WTC11 (cell line): Measurements from ENCODE around the gene FGD6. TPM values are rescaled to one million over a fixed set of nuclear protein-coding genes. Genes with fewer than 3 reads are reported as not detected.

Experiments used
- ATAC-seq: fragments of 200-7000 bp; cut with Tn5 transposase; 2 replicates; pipeline ENCODE4 v1.10.0; 2021; ENCODE audit warnings: mild to moderate bottlenecking, moderate library complexity
- CTCF ChIA-PET: fragments of 300-600 bp; sonication (Branson Sonifier 250); formaldehyde crosslinking; loops from one replicate; lab custom pipeline; 2021; ENCODE audit warnings: antibody characterized with exemption; lab: Charles Lee
- POLR2A ChIA-PET: fragments of 350-600 bp; sonication (Branson Sonifier 250); formaldehyde crosslinking; loops from one replicate; lab custom pipeline; 2021; ENCODE audit warnings: antibody characterized with exemption; lab: Charles Lee
- DNase-seq: peaks from one replicate; pipeline ENCODE4 v3.0.0; 2021; ENCODE audit warnings: low spot score
- H3K27ac Mint-ChIP-seq: 2 replicates; pipeline ENCODE4 v1.8.0; 2021; ENCODE audit warnings: mixed read lengths
- H3K27me3 Mint-ChIP-seq: 2 replicates; pipeline ENCODE4 v1.8.0; 2021; ENCODE audit warnings: low read depth, mild to moderate bottlenecking, moderate library complexity, mixed read lengths
- H3K36me3 Mint-ChIP-seq: 2 replicates; pipeline ENCODE4 v1.8.0; 2021; ENCODE audit warnings: mixed read lengths
- H3K4me1 Mint-ChIP-seq: 2 replicates; pipeline ENCODE4 v1.8.0; 2022; ENCODE audit warnings: mixed read lengths
- H3K4me3 Mint-ChIP-seq: 2 replicates; pipeline ENCODE4 v1.8.0; 2021; ENCODE audit warnings: mild to moderate bottlenecking, moderate library complexity, mixed read lengths
- H3K9me3 Mint-ChIP-seq: 2 replicates; pipeline ENCODE4 v1.8.0; 2021; ENCODE audit warnings: mixed read lengths
- ATF1 ChIP-seq: sonication (generic); formaldehyde crosslinking; IDR thresholded peaks from 2 replicates; pipeline ENCODE4 v1.8.1; 2023; ENCODE audit warnings: mild to moderate bottlenecking, moderate library complexity, missing genetic modification reagents
- EMX1 ChIP-seq: fragments of 250-450 bp; sonication (Bioruptor Pico); IDR thresholded peaks from 2 replicates; pipeline ENCODE4 v1.8.0; 2021; ENCODE audit warnings: mild to moderate bottlenecking
- GABPB1 ChIP-seq: sonication (generic); formaldehyde crosslinking; IDR thresholded peaks from 2 replicates; pipeline ENCODE4 v1.8.1; 2023; ENCODE audit warnings: mild to moderate bottlenecking, missing genetic modification reagents
- PRRX2 ChIP-seq: fragments of 250-450 bp; sonication (Bioruptor Pico); IDR thresholded peaks from 2 replicates; pipeline ENCODE4 v1.8.0; 2021; ENCODE audit warnings: mild to moderate bottlenecking
- SMAD4 ChIP-seq: sonication (generic); formaldehyde crosslinking; IDR thresholded peaks from 2 replicates; pipeline ENCODE4 v1.8.0; 2022; ENCODE audit warnings: mild to moderate bottlenecking, missing genetic modification reagents
- SP1 ChIP-seq: sonication (generic); formaldehyde crosslinking; conservative IDR thresholded peaks from 2 replicates; pipeline ENCODE4 v1.8.1; 2022; ENCODE audit warnings: missing genetic modification reagents
- TP53 ChIP-seq: sonication (generic); formaldehyde crosslinking; IDR thresholded peaks from 2 replicates; pipeline ENCODE4 v1.8.1; 2023; ENCODE audit warnings: mild to moderate bottlenecking, missing genetic modification reagents
- ZNF121 ChIP-seq: sonication (generic); formaldehyde crosslinking; IDR thresholded peaks from 2 replicates; pipeline ENCODE4 v1.8.0; 2023; ENCODE audit warnings: missing genetic modification reagents
- ZNF232 ChIP-seq: sonication (generic); formaldehyde crosslinking; IDR thresholded peaks from 2 replicates; pipeline ENCODE4 v1.8.0; 2022; ENCODE audit warnings: mild to moderate bottlenecking, missing genetic modification reagents
- ZNF263 ChIP-seq: sonication (generic); formaldehyde crosslinking; IDR thresholded peaks from 2 replicates; pipeline ENCODE4 v1.8.1; 2022; ENCODE audit warnings: low read depth, mild to moderate bottlenecking, moderate library complexity, missing genetic modification reagents
- ZNF317 ChIP-seq: sonication (generic); formaldehyde crosslinking; IDR thresholded peaks from 2 replicates; pipeline ENCODE4 v1.8.1; 2023; ENCODE audit warnings: low read depth, mild to moderate bottlenecking, moderate library complexity, missing genetic modification reagents, borderline replicate concordance
- ZNF416 ChIP-seq: fragments of 250-450 bp; sonication (Bioruptor Pico); IDR thresholded peaks from 2 replicates; pipeline ENCODE4 v1.9.0; 2021; ENCODE audit warnings: mild to moderate bottlenecking, inconsistent platforms
- total RNA-seq: library from RNA; stranded (reverse); gene quantifications from 3 replicates; pipeline ENCODE4 v1.2.3, GENCODE V29; 2021
- TF ChIP-seq, protein P1 (sequence below): sonication (generic); formaldehyde crosslinking; IDR thresholded peaks from 2 replicates; pipeline ENCODE4 v1.8.0; 2022; ENCODE audit warnings: missing genetic modification reagents
- TF ChIP-seq, protein P2 (sequence below): sonication (generic); formaldehyde crosslinking; IDR thresholded peaks from 2 replicates; pipeline ENCODE4 v1.8.0; 2022; ENCODE audit warnings: mild to moderate bottlenecking, missing genetic modification reagents
- TF ChIP-seq, protein P3 (sequence below): fragments of 250-450 bp; sonication (Bioruptor Pico); IDR thresholded peaks from 2 replicates; pipeline ENCODE4 v2.1.2; 2022; ENCODE audit warnings: mild to moderate bottlenecking, moderate library complexity
- TF ChIP-seq, protein P4 (sequence below): sonication (generic); formaldehyde crosslinking; IDR thresholded peaks from 2 replicates; pipeline ENCODE4 v1.8.0; 2022; ENCODE audit warnings: mild to moderate bottlenecking, missing genetic modification reagents
- TF ChIP-seq, protein P5 (sequence below): sonication (generic); formaldehyde crosslinking; IDR thresholded peaks from 2 replicates; pipeline ENCODE4 v1.8.1; 2023; ENCODE audit warnings: mild to moderate bottlenecking, missing genetic modification reagents, borderline replicate concordance
- TF ChIP-seq, protein P6 (sequence below): sonication (generic); formaldehyde crosslinking; conservative IDR thresholded peaks from 2 replicates; pipeline ENCODE4 v1.8.1; 2023; ENCODE audit warnings: mild to moderate bottlenecking, low read depth, missing genetic modification reagents, moderate library complexity
- TF ChIP-seq, protein P7 (sequence below): sonication (generic); formaldehyde crosslinking; IDR thresholded peaks from 2 replicates; pipeline ENCODE4 v1.8.1; 2022; ENCODE audit warnings: mild to moderate bottlenecking, moderate library complexity, missing genetic modification reagents

FGD6 gene
- total RNA-seq, 1 experiment from 2014 or later: 28.2 TPM

DNA sequence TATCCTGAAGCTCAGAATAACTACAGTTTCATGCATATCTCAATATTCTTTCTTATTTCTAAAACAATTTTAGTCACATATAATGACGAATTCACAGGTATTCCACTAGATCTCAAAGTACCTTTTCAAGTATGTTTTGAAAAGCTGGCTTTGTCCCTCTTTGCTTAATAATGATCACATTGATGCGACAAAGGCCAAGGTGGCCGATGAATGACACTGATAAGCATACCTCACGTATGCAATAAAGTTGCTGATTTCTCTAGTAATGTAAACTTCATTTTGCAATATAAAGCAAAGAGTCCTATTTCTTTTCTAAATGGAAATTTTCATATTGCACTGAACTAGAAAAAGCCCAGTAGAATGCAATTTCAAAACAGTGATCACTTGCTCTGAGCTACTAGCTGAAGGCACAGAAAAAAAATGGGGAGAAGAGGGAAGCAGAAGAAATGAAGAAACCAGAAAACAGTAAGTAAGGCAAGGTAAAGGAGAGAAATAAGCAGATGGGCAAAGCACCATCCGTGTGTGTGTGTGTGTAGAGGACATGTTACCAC, 29.3 kb downstream of the FGD6 start:
- Mint-ChIP-seq H3K9me3 (no peaks in the 10 kb centered on the region), H3K27me3 (no peaks in the 10 kb centered on the region), H3K4me3 (no peak overlapping the region), H3K36me3 (peaks cover 4% of the 10 kb centered on the region; the same call in 1 of the 2 replicates), H3K4me1 (peaks cover 33% of the 10 kb centered on the region), H3K27ac (peak overlapping the region; percentile 88)
- CTCF ChIA-PET: interaction anchor here (0.6 to 1.2 kb wide), 4 partner anchors 11 to 69 kb away, joined by 3 read pairs; partner anchors contain the start of genes FGD6 and VEZT
- DNase-seq (no peak), ATAC-seq (no peak)
- POLR2A ChIA-PET: interaction anchor here (0.6 to 1.9 kb wide), 4 partner anchors 11 to 185 kb away, joined by 3 to 5 read pairs (median 4); partner anchors contain the start of genes FGD6 and VEZT
- TF ChIP-seq, protein P1, sequence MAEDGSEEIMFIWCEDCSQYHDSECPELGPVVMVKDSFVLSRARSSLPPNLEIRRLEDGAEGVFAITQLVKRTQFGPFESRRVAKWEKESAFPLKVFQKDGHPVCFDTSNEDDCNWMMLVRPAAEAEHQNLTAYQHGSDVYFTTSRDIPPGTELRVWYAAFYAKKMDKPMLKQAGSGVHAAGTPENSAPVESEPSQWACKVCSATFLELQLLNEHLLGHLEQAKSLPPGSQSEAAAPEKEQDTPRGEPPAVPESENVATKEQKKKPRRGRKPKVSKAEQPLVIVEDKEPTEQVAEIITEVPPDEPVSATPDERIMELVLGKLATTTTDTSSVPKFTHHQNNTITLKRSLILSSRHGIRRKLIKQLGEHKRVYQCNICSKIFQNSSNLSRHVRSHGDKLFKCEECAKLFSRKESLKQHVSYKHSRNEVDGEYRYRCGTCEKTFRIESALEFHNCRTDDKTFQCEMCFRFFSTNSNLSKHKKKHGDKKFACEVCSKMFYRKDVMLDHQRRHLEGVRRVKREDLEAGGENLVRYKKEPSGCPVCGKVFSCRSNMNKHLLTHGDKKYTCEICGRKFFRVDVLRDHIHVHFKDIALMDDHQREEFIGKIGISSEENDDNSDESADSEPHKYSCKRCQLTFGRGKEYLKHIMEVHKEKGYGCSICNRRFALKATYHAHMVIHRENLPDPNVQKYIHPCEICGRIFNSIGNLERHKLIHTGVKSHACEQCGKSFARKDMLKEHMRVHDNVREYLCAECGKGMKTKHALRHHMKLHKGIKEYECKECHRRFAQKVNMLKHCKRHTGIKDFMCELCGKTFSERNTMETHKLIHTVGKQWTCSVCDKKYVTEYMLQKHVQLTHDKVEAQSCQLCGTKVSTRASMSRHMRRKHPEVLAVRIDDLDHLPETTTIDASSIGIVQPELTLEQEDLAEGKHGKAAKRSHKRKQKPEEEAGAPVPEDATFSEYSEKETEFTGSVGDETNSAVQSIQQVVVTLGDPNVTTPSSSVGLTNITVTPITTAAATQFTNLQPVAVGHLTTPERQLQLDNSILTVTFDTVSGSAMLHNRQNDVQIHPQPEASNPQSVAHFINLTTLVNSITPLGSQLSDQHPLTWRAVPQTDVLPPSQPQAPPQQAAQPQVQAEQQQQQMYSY (CRISPR knock-in tag): no peak
- TF ChIP-seq, protein P2, sequence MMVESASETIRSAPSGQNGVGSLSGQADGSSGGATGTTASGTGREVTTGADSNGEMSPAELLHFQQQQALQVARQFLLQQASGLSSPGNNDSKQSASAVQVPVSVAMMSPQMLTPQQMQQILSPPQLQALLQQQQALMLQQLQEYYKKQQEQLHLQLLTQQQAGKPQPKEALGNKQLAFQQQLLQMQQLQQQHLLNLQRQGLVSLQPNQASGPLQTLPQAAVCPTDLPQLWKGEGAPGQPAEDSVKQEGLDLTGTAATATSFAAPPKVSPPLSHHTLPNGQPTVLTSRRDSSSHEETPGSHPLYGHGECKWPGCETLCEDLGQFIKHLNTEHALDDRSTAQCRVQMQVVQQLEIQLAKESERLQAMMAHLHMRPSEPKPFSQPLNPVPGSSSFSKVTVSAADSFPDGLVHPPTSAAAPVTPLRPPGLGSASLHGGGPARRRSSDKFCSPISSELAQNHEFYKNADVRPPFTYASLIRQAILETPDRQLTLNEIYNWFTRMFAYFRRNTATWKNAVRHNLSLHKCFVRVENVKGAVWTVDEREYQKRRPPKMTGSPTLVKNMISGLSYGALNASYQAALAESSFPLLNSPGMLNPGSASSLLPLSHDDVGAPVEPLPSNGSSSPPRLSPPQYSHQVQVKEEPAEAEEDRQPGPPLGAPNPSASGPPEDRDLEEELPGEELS (CRISPR knock-in tag): no peak
- TF ChIP-seq, protein P3, sequence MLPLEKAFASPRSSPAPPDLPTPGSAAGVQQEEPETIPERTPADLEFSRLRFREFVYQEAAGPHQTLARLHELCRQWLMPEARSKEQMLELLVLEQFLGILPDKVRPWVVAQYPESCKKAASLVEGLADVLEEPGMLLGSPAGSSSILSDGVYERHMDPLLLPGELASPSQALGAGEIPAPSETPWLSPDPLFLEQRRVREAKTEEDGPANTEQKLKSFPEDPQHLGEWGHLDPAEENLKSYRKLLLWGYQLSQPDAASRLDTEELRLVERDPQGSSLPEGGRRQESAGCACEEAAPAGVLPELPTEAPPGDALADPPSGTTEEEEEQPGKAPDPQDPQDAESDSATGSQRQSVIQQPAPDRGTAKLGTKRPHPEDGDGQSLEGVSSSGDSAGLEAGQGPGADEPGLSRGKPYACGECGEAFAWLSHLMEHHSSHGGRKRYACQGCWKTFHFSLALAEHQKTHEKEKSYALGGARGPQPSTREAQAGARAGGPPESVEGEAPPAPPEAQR (CRISPR knock-in tag): no peak
- TF ChIP-seq PRRX2 (CRISPR knock-in tag) (no peak), ZNF121 (CRISPR knock-in tag) (no peak), ZNF232 (no peak), SMAD4 (no peak), EMX1 (CRISPR knock-in tag) (no peak), ZNF416 (CRISPR knock-in tag) (no peak), ATF1 (no peak), GABPB1 (CRISPR knock-in tag) (no peak), ZNF263 (CRISPR knock-in tag) (no peak), ZNF317 (CRISPR knock-in tag) (no peak), TP53 (CRISPR knock-in tag) (no peak), SP1 (CRISPR knock-in tag) (no peak)
- TF ChIP-seq, protein P4, sequence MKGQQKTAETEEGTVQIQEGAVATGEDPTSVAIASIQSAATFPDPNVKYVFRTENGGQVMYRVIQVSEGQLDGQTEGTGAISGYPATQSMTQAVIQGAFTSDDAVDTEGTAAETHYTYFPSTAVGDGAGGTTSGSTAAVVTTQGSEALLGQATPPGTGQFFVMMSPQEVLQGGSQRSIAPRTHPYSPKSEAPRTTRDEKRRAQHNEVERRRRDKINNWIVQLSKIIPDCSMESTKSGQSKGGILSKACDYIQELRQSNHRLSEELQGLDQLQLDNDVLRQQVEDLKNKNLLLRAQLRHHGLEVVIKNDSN (CRISPR knock-in tag): no peak
- TF ChIP-seq, protein P5, sequence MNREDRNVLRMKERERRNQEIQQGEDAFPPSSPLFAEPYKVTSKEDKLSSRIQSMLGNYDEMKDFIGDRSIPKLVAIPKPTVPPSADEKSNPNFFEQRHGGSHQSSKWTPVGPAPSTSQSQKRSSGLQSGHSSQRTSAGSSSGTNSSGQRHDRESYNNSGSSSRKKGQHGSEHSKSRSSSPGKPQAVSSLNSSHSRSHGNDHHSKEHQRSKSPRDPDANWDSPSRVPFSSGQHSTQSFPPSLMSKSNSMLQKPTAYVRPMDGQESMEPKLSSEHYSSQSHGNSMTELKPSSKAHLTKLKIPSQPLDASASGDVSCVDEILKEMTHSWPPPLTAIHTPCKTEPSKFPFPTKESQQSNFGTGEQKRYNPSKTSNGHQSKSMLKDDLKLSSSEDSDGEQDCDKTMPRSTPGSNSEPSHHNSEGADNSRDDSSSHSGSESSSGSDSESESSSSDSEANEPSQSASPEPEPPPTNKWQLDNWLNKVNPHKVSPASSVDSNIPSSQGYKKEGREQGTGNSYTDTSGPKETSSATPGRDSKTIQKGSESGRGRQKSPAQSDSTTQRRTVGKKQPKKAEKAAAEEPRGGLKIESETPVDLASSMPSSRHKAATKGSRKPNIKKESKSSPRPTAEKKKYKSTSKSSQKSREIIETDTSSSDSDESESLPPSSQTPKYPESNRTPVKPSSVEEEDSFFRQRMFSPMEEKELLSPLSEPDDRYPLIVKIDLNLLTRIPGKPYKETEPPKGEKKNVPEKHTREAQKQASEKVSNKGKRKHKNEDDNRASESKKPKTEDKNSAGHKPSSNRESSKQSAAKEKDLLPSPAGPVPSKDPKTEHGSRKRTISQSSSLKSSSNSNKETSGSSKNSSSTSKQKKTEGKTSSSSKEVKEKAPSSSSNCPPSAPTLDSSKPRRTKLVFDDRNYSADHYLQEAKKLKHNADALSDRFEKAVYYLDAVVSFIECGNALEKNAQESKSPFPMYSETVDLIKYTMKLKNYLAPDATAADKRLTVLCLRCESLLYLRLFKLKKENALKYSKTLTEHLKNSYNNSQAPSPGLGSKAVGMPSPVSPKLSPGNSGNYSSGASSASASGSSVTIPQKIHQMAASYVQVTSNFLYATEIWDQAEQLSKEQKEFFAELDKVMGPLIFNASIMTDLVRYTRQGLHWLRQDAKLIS (CRISPR knock-in tag): no peak
- TF ChIP-seq, protein P6, sequence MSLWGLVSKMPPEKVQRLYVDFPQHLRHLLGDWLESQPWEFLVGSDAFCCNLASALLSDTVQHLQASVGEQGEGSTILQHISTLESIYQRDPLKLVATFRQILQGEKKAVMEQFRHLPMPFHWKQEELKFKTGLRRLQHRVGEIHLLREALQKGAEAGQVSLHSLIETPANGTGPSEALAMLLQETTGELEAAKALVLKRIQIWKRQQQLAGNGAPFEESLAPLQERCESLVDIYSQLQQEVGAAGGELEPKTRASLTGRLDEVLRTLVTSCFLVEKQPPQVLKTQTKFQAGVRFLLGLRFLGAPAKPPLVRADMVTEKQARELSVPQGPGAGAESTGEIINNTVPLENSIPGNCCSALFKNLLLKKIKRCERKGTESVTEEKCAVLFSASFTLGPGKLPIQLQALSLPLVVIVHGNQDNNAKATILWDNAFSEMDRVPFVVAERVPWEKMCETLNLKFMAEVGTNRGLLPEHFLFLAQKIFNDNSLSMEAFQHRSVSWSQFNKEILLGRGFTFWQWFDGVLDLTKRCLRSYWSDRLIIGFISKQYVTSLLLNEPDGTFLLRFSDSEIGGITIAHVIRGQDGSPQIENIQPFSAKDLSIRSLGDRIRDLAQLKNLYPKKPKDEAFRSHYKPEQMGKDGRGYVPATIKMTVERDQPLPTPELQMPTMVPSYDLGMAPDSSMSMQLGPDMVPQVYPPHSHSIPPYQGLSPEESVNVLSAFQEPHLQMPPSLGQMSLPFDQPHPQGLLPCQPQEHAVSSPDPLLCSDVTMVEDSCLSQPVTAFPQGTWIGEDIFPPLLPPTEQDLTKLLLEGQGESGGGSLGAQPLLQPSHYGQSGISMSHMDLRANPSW (CRISPR knock-in tag): no peak
- TF ChIP-seq, protein P7, sequence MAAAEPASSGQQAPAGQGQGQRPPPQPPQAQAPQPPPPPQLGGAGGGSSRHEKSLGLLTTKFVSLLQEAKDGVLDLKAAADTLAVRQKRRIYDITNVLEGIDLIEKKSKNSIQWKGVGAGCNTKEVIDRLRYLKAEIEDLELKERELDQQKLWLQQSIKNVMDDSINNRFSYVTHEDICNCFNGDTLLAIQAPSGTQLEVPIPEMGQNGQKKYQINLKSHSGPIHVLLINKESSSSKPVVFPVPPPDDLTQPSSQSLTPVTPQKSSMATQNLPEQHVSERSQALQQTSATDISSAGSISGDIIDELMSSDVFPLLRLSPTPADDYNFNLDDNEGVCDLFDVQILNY (CRISPR knock-in tag): no peak
